ENCODE results near the gene ALDOA. TPM values are rescaled to one million over a fixed set of nuclear protein-coding genes. Genes with fewer than 3 reads are reported as not detected.

The ALDOA gene
- total RNA-seq, 2 donors from 2014 or later: 2,396 to 2,926 TPM

GRCh38 chr16:30085247-30085646 is 19.7 kb downstream of the ALDOA start:
- intact Hi-C loops (cut with DNase I): no loop called here
- TF ChIP-seq, protein P1, sequence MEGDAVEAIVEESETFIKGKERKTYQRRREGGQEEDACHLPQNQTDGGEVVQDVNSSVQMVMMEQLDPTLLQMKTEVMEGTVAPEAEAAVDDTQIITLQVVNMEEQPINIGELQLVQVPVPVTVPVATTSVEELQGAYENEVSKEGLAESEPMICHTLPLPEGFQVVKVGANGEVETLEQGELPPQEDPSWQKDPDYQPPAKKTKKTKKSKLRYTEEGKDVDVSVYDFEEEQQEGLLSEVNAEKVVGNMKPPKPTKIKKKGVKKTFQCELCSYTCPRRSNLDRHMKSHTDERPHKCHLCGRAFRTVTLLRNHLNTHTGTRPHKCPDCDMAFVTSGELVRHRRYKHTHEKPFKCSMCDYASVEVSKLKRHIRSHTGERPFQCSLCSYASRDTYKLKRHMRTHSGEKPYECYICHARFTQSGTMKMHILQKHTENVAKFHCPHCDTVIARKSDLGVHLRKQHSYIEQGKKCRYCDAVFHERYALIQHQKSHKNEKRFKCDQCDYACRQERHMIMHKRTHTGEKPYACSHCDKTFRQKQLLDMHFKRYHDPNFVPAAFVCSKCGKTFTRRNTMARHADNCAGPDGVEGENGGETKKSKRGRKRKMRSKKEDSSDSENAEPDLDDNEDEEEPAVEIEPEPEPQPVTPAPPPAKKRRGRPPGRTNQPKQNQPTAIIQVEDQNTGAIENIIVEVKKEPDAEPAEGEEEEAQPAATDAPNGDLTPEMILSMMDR (IDR thresholded peaks at IDR 0.05): no peak
- no peaks in the 10 kb centered on the region for H3K9me3 ChIP-seq
- H3K9ac ChIP-seq (ENCODE audit: low read depth in 2 of 2, low read length in 2 of 2): no peak overlapping the region
- no peaks in the 10 kb centered on the region for H3K27me3 ChIP-seq
- H3K27ac ChIP-seq: no peak overlapping the region
- H3K36me3 ChIP-seq: peaks cover 14% of the 10 kb centered on the region
- H3K4me1 ChIP-seq: no peaks in the 10 kb centered on the region
- no peak overlapping the region for H3K4me3 ChIP-seq
- DNase-seq: no peak

- Histone ChIP-seq H3K9me3 (no peaks in the 10 kb centered on the region), H3K27me3 (no peaks in the 10 kb centered on the region), H3K9ac (ENCODE audit: low read depth in 2 of 2, low read length in 2 of 2) (no peak overlapping the region), H3K36me3 (peaks cover 14% of the 10 kb centered on the region), H3K27ac (no peak overlapping the region), H3K4me3 (no peak overlapping the region), H3K4me1 (no peaks in the 10 kb centered on the region)
- TF ChIP-seq, protein P1 (IDR thresholded peaks at IDR 0.05): no peak
- DNase-seq: no peak
- intact Hi-C loops (cut with DNase I): no loop called here
Measured at GRCh38 chr16:30085820-30086219, 20.3 kb downstream of the ALDOA start.

DNA sequence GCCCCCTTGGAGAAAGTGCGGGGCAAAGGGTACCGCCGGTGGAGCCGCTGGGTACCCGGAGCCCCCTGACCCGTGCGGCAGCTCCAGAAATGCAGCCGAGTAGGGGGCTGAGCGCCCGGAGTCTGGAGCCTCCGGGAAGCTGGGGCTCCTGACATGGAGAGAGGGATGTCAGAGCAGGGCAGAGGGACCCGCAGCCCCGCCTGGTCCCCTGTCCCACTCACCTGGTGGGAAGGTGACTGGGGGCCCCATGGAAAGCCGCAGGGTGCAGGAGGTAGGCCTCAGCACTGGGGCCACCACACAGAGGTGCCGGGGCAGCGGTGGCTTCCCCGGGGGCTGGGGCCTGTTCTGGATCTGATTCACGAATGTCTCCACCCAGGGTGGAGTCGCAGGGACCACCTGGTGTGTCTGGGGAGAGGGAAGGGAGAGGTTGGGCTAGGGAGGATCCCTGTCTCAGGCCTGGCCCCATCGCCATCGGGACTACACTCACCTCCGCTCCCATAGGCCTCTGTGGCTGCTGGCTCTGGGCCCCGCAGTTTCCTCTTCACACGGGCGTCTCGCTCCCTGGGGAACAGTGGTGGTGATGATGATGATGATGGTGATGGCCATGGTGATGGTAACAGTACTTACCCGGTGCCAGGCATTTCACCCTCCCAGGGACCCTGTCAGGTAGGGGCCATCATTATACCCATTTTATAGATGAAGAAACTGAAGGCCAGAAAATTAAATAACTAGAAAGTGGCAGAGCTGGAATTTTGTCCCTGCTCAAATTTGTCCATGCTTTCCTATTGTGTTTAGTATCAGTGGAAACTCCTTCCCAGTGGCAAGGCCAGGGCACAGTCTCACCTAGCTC is 21.0 kb downstream of the ALDOA start:
- H3K9me3 ChIP-seq: no peaks in the 10 kb centered on the region
- no peak overlapping the region for H3K27ac ChIP-seq
- no peak overlapping the region for H3K4me3 ChIP-seq
- TF ChIP-seq, protein P1 (IDR thresholded peaks at IDR 0.05): no peak
- intact Hi-C loops (cut with DNase I): no loop called here
- H3K4me1 ChIP-seq: peaks cover 5% of the 10 kb centered on the region
- peak overlapping the region in 1 of 2 donors; percentile 2 for H3K9ac ChIP-seq (ENCODE audit: low read depth in 2 of 2, low read length in 2 of 2)
- no peaks in the 10 kb centered on the region for H3K27me3 ChIP-seq
- no peak for DNase-seq
- H3K36me3 ChIP-seq: peaks cover 14% of the 10 kb centered on the region

DNA sequence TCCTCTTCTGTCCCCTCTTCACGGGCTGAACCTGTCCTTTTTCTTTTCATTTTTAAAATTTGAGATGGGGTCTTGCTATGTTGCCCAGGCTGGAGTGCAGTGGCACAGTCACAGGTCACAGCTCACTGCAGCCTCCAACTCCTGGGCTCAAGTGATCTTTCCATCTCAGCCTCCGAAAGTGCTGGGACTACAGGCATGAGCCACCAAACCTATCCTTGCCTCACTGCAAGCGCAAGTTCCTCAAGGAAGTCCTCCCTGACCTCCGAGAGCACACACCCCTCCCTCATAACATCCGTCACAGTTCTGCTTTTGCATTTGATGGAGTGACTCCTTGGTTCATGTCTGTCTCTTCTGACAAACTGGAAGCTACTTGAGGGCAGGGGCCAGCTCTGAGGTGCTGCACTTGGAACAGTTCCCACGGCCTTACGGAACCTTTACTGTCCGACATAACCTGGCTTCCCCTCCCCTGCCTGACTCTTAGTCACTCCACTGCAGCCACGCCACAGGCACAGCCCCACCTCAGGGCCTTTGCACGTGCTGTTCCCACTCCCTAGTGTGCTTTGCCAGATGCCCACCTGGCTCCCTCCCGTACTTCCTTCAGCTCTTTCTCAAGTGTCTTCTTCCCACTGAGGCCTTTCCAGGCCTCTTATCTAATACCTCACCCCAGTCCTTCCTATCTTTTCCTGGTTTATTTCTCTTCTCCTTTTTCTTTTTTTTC is 21.8 kb downstream of the ALDOA start:
- intact Hi-C loops (cut with DNase I): no loop called here

DNA sequence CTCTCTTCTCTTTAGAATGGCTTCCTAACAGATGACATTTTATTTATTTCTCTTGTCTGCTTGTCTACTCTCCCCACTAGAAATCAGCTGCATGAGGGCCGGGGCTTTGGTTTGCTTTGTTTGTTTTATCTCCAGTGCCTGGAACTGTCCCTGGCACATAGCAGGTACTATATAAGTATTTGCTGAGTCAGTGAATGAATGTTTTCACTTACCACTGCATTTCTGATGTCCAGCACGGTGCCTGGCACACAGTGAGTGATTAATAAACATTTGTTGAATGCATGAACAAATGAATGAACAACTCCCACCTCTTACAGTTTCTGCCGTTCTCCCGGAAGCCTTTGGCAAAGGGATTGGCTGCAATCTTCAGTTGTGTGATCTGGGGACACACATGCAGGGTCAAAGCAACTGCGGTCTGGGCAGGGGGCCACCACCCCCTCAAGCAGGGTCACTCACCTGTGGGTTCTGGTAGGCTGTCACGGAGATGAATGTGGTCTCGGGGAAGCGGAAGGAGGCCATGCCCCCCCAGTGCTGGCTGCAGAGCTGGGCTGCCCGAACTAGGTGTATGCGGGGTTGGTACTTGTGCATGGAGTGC is 22.8 kb downstream of the ALDOA start:
- TF ChIP-seq, protein P1 (IDR thresholded peaks at IDR 0.05): no peak

More for the DNA sequence above, 21.8 kb downstream of the ALDOA start:
- Histone ChIP-seq H3K9me3 (no peaks in the 10 kb centered on the region), H3K4me1 (peaks cover 8% of the 10 kb centered on the region), H3K27ac (no peak overlapping the region), H3K27me3 (no peaks in the 10 kb centered on the region), H3K9ac (ENCODE audit: low read depth in 2 of 2, low read length in 2 of 2) (no peak overlapping the region), H3K4me3 (no peak overlapping the region), H3K36me3 (peaks cover 14% of the 10 kb centered on the region)
- TF ChIP-seq, protein P1 (IDR thresholded peaks at IDR 0.05): no peak
- DNase-seq: no peak

More for the DNA sequence above, 22.8 kb downstream of the ALDOA start:
- intact Hi-C loops (cut with DNase I): no loop called here
- no peak overlapping the region for H3K27ac ChIP-seq
- no peak overlapping the region for H3K9ac ChIP-seq (ENCODE audit: low read depth in 2 of 2, low read length in 2 of 2)
- H3K4me1 ChIP-seq: peaks cover 10% of the 10 kb centered on the region
- no peaks in the 10 kb centered on the region for H3K9me3 ChIP-seq
- no peaks in the 10 kb centered on the region for H3K27me3 ChIP-seq
- peaks cover 14% of the 10 kb centered on the region for H3K36me3 ChIP-seq
- H3K4me3 ChIP-seq: no peak overlapping the region
- DNase-seq: no peak

Data from colonic mucosa (tissue), 4 donors.